AG04450 (cell line): ENCODE data around the gene LITAF. TPM values are rescaled to one million over a fixed set of nuclear protein-coding genes. Genes with fewer than 3 reads are reported as not detected.

Experiments
- CTCF ChIA-PET: fragments of 300-600, 350-600 bp; formaldehyde crosslinking; extraction: SDS; loops from one replicate; lab custom pipeline; 2022; ENCODE audit warnings: antibody characterized with exemption, inconsistent platforms; lab: Charles Lee
- POLR2A ChIA-PET: fragments of 350-600 bp; formaldehyde crosslinking; extraction: SDS; loops from one replicate; lab custom pipeline; 2021; ENCODE audit warnings: antibody characterized with exemption, inconsistent platforms; lab: Yijun Ruan, JAX
- DNase-seq: peaks from one replicate; pipeline ENCODE4 v3.0.0-alpha.2; 2011; ENCODE audit warnings: low read depth, low spot score
- H3K27ac ChIP-seq: one replicate; pipeline ENCODE4 v1.5.1; 2012; ENCODE audit warnings: low read depth, low read length, control low read depth
- H3K27me3 ChIP-seq: one replicate; pipeline ENCODE4 v1.6.0; 2012; ENCODE audit warnings: low read length; ENCODE audit not compliant: control insufficient read depth, insufficient read depth
- H3K4me3 ChIP-seq: 2 replicates; pipeline ENCODE4 v1.5.1; 2011; ENCODE audit warnings: mild to moderate bottlenecking, low read depth, low read length, control low read depth
- H3K9me3 ChIP-seq: 2 replicates; pipeline ENCODE4 v1.5.1; 2012; ENCODE audit warnings: low read length; ENCODE audit not compliant: control insufficient read depth, insufficient read depth
- CTCF ChIP-seq: IDR thresholded peaks from 2 replicates; pipeline ENCODE4 v1.5.1; 2011; ENCODE audit warnings: low read depth, low read length, control low read depth, inconsistent platforms
- polyA plus RNA-seq: library from polyadenylated mRNA; depleted of rRNA; stranded (reverse); fragments of >200 nt; gene quantifications from 2 replicates; pipeline ENCODE4 v1.2.3, GENCODE V29; 2011

LITAF gene
- polyA plus RNA-seq, 1 experiment, result 190 TPM

- Histone ChIP-seq H3K9me3 (no peaks in the 10 kb centered on the region; the same call in 1 of the 2 replicates), H3K4me3 (no peak overlapping the region), H3K27me3 (no peaks in the 10 kb centered on the region), H3K27ac (no peak overlapping the region)
- POLR2A ChIA-PET, result interaction anchor here (1.1 to 1.5 kb wide), 4 partner anchors 17 to 38 kb away, joined by 3 to 4 read pairs (median 4); no protein-coding TSS in a partner anchor
- no peak for DNase-seq
- CTCF ChIA-PET, result interaction anchor here (0.6 kb wide), 1 partner anchor 97 kb away, joined by 4 read pairs; no protein-coding TSS in a partner anchor
- TF ChIP-seq CTCF, result no peak
Measured at GRCh38 chr16:11602321-11602720, 15.6 kb upstream of the LITAF start.

GRCh38 chr16:11601911-11602310, 15.2 kb upstream of the LITAF start:
- Histone ChIP-seq H3K4me3 (no peak overlapping the region), H3K27me3 (no peaks in the 10 kb centered on the region), H3K9me3 (no peaks in the 10 kb centered on the region), H3K27ac (no peak overlapping the region)
- CTCF ChIA-PET, result interaction anchor here (0.6 kb wide), 1 partner anchor 207 kb away, joined by 3 read pairs; no protein-coding TSS in a partner anchor
- POLR2A ChIA-PET, result no interaction called here
- TF ChIP-seq CTCF, result no peak
- DNase-seq, result no peak

GRCh38 chr16:11601425-11601824, 14.7 kb upstream of the LITAF start:
- no peak for TF ChIP-seq CTCF
- DNase-seq, result no peak
- Histone ChIP-seq H3K27me3 (no peaks in the 10 kb centered on the region), H3K27ac (no peak overlapping the region), H3K9me3 (no peaks in the 10 kb centered on the region), H3K4me3 (no peak overlapping the region)
- ChIA-PET POLR2A (no interaction called here), CTCF (interaction anchor here (0.6 to 1.1 kb wide), 2 partner anchors 70 to 206 kb away, joined by 3 to 4 read pairs; no protein-coding TSS in a partner anchor)

- ChIA-PET POLR2A (interaction anchor here (1.5 kb wide), 2 partner anchors 12 to 22 kb away, joined by 3 to 4 read pairs; partner anchors contain the start of gene LITAF), CTCF (no interaction called here)
- no peak overlapping the region for H3K27ac ChIP-seq
- no peak for TF ChIP-seq CTCF
- no peak overlapping the region for H3K4me3 ChIP-seq
- DNase-seq, result no peak
- no peaks in the 10 kb centered on the region for H3K27me3 ChIP-seq
- no peaks in the 10 kb centered on the region for H3K9me3 ChIP-seq
Measured at GRCh38 chr16:11599579-11599978, 12.9 kb upstream of the LITAF start.

- no peak for DNase-seq
- POLR2A ChIA-PET, result interaction anchor here (0.6 kb wide), 1 partner anchor 341 kb away, joined by 3 read pairs; no protein-coding TSS in a partner anchor
- Histone ChIP-seq H3K9me3 (no peaks in the 10 kb centered on the region), H3K27me3 (no peaks in the 10 kb centered on the region), H3K27ac (peak overlapping the region; percentile 21), H3K4me3 (no peak overlapping the region)
- TF ChIP-seq CTCF, result no peak
- CTCF ChIA-PET, result interaction anchor here (0.6 kb wide), 1 partner anchor 19 kb away, joined by 4 read pairs; no protein-coding TSS in a partner anchor
Measured at GRCh38 chr16:11597235-11598095, 10.7 kb upstream of the LITAF start.
